Esophagus squamous epithelium (tissue), 5 donors: Measurements from ENCODE around the gene TERC. TPM values are rescaled to one million over a fixed set of nuclear protein-coding genes. Genes with fewer than 3 reads are reported as not detected.
A peak's percentile ranks its signal among the peaks of the same experiment; 100 is the strongest.
"Not testable (repeated sequence)": the region's sequence is repeated elsewhere in the genome, so short reads cannot be mapped to it uniquely, and the experiment has no call there.

Experiments
- DNase-seq: peaks from one replicate; lab custom pipeline; 2025; lab: John Stamatoyannopoulos, UW
- H3K27ac ChIP-seq, 4 donors: fragments of 200-600 bp; sonication (generic); one replicate each; pipeline ENCODE4 v1.5.1; 2016 to 2019; ENCODE audit warnings: mild to moderate bottlenecking in 1 of 4
- H3K27me3 ChIP-seq, 4 donors: fragments of 200-600 bp; sonication (generic); 1 replicate in 3 of 4; 2 replicates in 1 of 4; pipeline versions ENCODE4 v1.5.1 to v1.6.0; 2017 to 2021; ENCODE audit warnings: antibody characterized with exemption in 1 of 4
- H3K36me3 ChIP-seq, 3 donors: fragments of 200-600 bp; sonication (generic); one replicate each; pipeline ENCODE4 v1.5.1; 2016 to 2019
- H3K4me1 ChIP-seq, 3 donors: fragments of 200-600 bp; sonication (generic); one replicate each; pipeline ENCODE4 v1.5.1; 2017 to 2019
- H3K4me3 ChIP-seq, 4 donors: fragments of 200-600 bp; sonication (generic); 1 replicate in 3 of 4; 2 replicates in 1 of 4; pipeline ENCODE4 v1.5.1; 2016 to 2019; ENCODE audit warnings: mild to moderate bottlenecking in 2 of 4, moderate library complexity in 1 of 4
- H3K9me3 ChIP-seq, 3 donors: fragments of 200-600 bp; sonication (generic); one replicate each; pipeline ENCODE4 v1.5.1; 2016 to 2019
- POLR2A ChIP-seq, 4 donors: fragments of 450-650 bp; IDR thresholded peaks; one replicate each; pipeline ENCODE4 v1.6.1; 2017; ENCODE audit warnings: antibody characterized with exemption in 4 of 4, mild to moderate bottlenecking in 4 of 4, moderate library complexity in 3 of 4
- WGBS, 2 donors: methylation state at CpG; one replicate each; pipeline ENCODE4 v1.1.5; 2018; 5-methylcytosine and 5-hydroxymethylcytosine counted together
- intact Hi-C: fragments of 100-400 bp; cut with DNase I; formaldehyde crosslinking; loops from one replicate; pipeline ENCODE4 v1.15.0; 2022
- total RNA-seq, 4 donors: library from RNA; depleted of rRNA; stranded (reverse); fragments of >200 nt; gene quantifications; one replicate each; pipeline ENCODE4 v1.1.0, GENCODE V29; 2016
- TF ChIP-seq, protein P1 (sequence below), 6 experiments: fragments of 450-650 bp in 4 of 6; fragments of 200-600 bp in 2 of 6; sonication (generic) in 2 of 6; IDR thresholded peaks; one replicate each; pipeline ENCODE4 v1.5.1; 2016 to 2019; ENCODE audit warnings: antibody characterized with exemption in 6 of 6, mild to moderate bottlenecking in 4 of 6, moderate library complexity in 4 of 6
- donor health status: DM: yes; HTN: yes; CAD: no.

TERC gene
- total RNA-seq, 4 donors from 2014 or later = 120 to 221 (median 166) TPM

DNA sequence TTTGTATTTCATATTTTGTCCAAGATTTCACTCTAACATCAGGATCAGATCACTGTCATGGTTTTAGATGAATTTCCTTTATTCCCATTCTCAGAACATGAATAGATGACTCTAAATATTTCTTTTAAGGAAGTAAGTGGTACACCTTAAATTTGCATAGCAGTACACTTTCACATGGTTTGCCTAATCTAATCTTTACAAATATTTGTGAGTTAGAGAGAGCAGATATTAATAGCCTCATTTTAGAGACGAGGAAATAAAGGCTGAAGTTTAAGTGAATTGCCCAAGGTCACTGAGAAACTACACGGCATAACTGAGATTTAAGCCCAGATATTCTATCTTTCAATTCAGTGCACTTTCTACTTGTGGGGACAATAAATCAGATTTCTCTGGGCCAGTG, 14.2 kb downstream of the TERC start:
- 55 to 60% methylated on average over 2 of the region's 2 CpGs for WGBS, 2 donors
- intact Hi-C loops = no loop called here

DNA sequence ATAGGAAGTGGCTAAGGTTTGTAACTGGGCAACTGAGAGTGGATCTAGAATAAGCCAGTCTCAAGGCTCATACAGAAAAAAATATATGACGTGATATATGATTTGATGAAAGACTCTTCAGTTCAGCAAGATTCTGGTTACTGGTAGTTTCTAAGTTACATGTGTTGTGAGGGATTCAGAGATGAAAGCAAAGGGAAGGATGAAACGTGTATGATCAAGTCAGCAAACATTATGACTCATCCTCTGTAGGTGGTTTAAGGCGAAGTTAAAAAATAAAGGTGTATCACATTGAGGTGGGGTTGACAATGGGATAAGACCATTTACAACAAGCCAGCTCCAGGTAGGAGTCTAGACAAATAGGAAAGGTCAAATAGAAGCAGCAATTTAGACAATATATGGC, 16.2 kb downstream of the TERC start:
- 19 to 28% methylated on average over 3 of the region's 3 CpGs for WGBS, 2 donors
- H3K27ac ChIP-seq = no peak overlapping the region
- DNase-seq = no peak
- H3K4me3 ChIP-seq = no peak overlapping the region
- peaks cover 0 to 22% (median 0%) of the 10 kb centered on the region in 4 donors for H3K27me3 ChIP-seq
- H3K9me3 ChIP-seq = no peaks in the 10 kb centered on the region
- TF ChIP-seq, protein P1, sequence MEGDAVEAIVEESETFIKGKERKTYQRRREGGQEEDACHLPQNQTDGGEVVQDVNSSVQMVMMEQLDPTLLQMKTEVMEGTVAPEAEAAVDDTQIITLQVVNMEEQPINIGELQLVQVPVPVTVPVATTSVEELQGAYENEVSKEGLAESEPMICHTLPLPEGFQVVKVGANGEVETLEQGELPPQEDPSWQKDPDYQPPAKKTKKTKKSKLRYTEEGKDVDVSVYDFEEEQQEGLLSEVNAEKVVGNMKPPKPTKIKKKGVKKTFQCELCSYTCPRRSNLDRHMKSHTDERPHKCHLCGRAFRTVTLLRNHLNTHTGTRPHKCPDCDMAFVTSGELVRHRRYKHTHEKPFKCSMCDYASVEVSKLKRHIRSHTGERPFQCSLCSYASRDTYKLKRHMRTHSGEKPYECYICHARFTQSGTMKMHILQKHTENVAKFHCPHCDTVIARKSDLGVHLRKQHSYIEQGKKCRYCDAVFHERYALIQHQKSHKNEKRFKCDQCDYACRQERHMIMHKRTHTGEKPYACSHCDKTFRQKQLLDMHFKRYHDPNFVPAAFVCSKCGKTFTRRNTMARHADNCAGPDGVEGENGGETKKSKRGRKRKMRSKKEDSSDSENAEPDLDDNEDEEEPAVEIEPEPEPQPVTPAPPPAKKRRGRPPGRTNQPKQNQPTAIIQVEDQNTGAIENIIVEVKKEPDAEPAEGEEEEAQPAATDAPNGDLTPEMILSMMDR (IDR thresholded peaks at IDR 0.05) = no peak
- TF ChIP-seq POLR2A (IDR thresholded peaks at IDR 0.05) = no peak
- intact Hi-C loops = no loop called here
- H3K36me3 ChIP-seq = no peaks in the 10 kb centered on the region
- peaks cover 0 to 14% (median 0%) of the 10 kb centered on the region in 3 donors for H3K4me1 ChIP-seq

More for the DNA sequence above, 14.2 kb downstream of the TERC start:
- TF ChIP-seq, protein P1 (IDR thresholded peaks at IDR 0.05) = no peak
- TF ChIP-seq POLR2A (IDR thresholded peaks at IDR 0.05) = no peak
- no peaks in the 10 kb centered on the region for H3K36me3 ChIP-seq
- H3K4me3 ChIP-seq = no peak overlapping the region
- peaks cover 0 to 22% (median 0%) of the 10 kb centered on the region in 4 donors for H3K27me3 ChIP-seq
- no peak overlapping the region for H3K27ac ChIP-seq
- no peaks in the 10 kb centered on the region for H3K9me3 ChIP-seq
- H3K4me1 ChIP-seq = peaks cover 0 to 28% (median 5%) of the 10 kb centered on the region in 3 donors
- DNase-seq = no peak

DNA sequence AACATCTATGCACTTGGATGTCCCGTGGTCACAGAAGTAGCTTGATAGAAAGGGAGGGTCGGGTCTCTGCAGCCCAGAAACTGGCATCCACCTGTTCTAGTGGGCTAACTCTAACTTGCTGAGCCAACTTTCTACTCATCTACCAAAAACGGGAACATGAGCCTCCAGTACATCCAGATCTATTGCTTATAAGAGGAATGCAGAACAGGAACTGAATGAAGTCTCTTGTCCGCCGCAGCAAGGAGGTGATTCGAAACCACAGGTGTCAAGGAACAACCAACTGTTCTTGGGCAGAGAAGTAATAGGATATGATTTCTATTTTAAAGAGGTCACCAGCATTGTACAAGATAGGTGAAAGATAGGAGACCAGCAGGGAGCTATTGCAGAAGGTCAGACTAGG, 17.9 kb downstream of the TERC start:
- Histone ChIP-seq H3K36me3 (no peaks in the 10 kb centered on the region), H3K27ac (no peak overlapping the region), H3K4me3 (no peak overlapping the region), H3K9me3 (no peaks in the 10 kb centered on the region), H3K4me1 (peaks cover 0 to 14% (median 0%) of the 10 kb centered on the region in 3 donors), H3K27me3 (peaks cover 0 to 22% (median 0%) of the 10 kb centered on the region in 4 donors)
- intact Hi-C loops = no loop called here
- DNase-seq = no peak
- WGBS, 2 donors = 36 to 64% methylated on average over 5 to 6 of the region's 6 CpGs
- TF ChIP-seq, protein P1 (IDR thresholded peaks at IDR 0.05) = no peak
- no peak for TF ChIP-seq POLR2A (IDR thresholded peaks at IDR 0.05)

DNA sequence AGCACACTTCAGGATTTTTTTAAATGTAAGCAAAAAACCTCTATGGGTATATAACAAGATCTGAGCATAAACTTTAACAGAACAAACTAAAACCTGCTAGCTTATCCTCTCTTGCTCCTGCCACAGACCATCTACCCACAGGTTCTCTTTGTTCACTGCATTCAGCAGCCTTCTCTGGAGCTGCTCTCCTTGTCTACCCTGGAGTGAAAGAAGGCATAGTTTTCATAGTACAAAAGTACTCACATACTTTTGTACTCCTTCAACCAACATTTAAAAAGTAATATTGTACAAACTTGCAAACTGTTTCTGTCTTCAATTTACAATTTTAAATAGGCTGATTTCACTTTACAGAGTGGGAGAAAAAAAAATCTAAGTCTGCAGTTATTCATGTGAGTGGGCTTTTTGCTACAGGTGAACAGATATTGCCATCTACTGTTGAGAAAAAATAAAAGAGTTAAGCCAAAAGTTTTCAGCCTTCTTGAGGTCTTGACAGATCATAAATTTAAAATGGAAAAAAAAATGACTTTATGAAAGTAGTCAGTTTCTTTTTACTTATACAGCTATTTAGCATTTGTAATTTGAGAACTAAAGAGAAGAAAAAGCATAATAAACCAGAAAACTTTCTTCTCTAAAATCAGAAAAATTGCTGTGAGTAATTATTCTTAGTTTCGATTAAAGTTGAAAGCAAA, 20.4 kb downstream of the TERC start:
- no peaks in the 10 kb centered on the region for H3K36me3 ChIP-seq
- H3K27ac ChIP-seq = no peak overlapping the region
- TF ChIP-seq POLR2A (IDR thresholded peaks at IDR 0.05) = no peak
- TF ChIP-seq, protein P1 (IDR thresholded peaks at IDR 0.05) = peak in 4 of 6 experiments; percentile 13 to 45 (median 20)
- peaks cover 0 to 13% (median 0%) of the 10 kb centered on the region in 4 donors for H3K27me3 ChIP-seq
- DNase-seq = no peak
- WGBS, 2 donors = 28 to 85% methylated on average over 1 of the region's 1 CpG
- no peaks in the 10 kb centered on the region for H3K9me3 ChIP-seq
- peaks cover 0 to 14% (median 0%) of the 10 kb centered on the region in 3 donors for H3K4me1 ChIP-seq
- intact Hi-C loops = no loop called here
- no peak overlapping the region for H3K4me3 ChIP-seq

DNA sequence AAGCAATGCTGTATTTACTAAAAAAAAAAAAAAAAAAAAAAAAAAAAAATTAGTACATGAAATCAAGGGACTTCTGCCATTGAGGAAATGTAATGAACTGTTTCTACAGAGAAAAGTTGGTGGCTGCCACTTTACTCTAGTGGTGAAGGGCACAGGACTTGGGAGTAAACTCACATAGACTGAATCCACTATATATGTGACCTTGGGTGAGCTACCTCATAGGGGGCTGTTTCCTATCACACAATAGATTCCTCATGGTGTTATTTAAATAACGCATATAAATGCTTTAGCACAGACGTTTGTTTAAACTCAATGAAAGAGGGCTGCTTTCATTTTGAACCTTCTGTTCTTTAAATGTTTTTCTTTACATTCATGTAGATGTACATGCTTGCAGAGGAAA, 25.8 kb downstream of the TERC start:
- no peaks in the 10 kb centered on the region for H3K36me3 ChIP-seq
- TF ChIP-seq, protein P1 (IDR thresholded peaks at IDR 0.05) = no peak
- no peak for TF ChIP-seq POLR2A (IDR thresholded peaks at IDR 0.05)
- H3K27ac ChIP-seq = no peak overlapping the region
- no peaks in the 10 kb centered on the region for H3K4me1 ChIP-seq
- WGBS, 2 donors = 73% methylated on average over 2 of the region's 2 CpGs
- intact Hi-C loops = no loop called here
- no peak for DNase-seq
- H3K9me3 ChIP-seq = peaks cover 0 to 9% (median 0%) of the 10 kb centered on the region in 3 donors
- H3K27me3 ChIP-seq = no peaks in the 10 kb centered on the region
- no peak overlapping the region for H3K4me3 ChIP-seq

DNA sequence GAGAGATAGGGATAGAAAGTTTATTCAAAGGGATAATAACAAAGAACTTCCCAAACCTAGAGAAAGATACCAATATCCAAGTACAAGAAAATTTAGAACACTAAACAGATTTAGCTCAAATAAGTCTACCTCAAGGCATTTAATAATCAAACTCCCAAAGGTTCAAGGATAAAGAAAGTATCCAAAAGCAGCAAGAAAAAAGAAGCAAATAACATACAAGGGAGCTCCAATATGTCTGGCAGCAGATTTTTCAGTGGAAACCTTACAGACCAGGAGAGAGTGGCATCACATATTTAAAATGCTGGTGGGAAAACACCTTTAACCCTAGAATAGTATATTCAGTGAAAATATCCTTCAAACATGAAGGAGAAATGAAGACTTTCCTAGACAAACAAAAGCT, 33.0 kb downstream of the TERC start:
- H3K27ac ChIP-seq, intact Hi-C loops, H3K36me3 ChIP-seq, H3K4me1 ChIP-seq, H3K27me3 ChIP-seq, H3K4me3 ChIP-seq, DNase-seq: not testable (repeated sequence)
- H3K9me3 ChIP-seq = peaks cover 0 to 25% (median 12%) of the 10 kb centered on the region in 3 donors
